ENCODE results near the gene C1S.
"Not testable (repeated sequence)": the region's sequence is repeated elsewhere in the genome, so short reads cannot be mapped to it uniquely, and the experiment has no call there.

The C1S gene

DNA sequence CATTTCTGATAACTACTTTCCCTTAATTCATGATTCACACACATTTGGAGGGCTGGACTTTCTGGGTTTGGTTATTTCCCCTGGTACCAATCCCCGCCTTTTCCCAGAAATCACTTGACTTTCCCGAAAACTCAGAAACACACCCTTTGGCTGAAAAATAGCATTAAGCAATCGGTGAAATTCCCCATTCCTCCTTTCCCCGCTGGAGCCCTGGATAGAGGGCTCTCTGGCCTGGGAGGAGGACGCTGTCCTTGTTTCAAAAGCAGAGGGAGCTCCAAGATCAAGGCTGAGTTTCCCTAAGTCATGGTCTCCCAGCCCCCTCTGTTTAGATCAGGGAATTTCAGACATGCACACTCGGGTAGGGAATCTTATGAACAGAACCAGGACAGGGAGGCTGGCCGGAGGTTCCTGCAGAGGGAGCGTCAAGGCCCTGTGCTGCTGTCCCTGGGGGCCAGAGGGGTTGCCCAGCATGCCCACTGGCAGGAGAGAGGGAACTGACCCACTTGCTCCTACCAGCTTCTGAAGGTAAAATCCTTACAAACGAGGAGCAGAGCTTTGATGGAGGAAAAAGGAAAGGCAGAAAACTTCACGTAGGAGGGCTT lies at the start of gene C1S:
TSS of gene C1S (plus strand) at position 366 of the 602 bp plus-strand sequence. CDS start 1,195 bp downstream, outside the sequence.
- DNase-seq, result no peak

DNA sequence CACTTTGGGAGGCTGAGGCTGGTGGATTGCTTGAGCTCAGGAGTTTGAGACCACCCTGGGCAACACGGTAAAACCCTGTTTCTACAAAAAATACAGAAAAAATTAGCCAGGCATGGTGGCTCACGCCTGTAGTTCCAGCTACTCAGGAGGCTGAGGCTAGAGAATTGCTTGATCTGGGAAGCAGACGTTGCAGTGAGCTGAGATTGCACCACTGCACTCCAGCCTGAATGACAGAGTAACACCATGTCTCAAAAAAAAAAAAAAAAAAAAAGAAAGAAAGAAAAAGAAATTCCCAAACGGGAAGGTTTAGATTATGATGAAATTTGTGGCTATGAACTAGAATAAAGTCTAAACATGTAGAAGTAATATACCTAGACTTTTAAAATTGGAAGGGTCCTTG lies 49.1 kb upstream of the C1S start:
- not testable (repeated sequence) for DNase-seq

DNA sequence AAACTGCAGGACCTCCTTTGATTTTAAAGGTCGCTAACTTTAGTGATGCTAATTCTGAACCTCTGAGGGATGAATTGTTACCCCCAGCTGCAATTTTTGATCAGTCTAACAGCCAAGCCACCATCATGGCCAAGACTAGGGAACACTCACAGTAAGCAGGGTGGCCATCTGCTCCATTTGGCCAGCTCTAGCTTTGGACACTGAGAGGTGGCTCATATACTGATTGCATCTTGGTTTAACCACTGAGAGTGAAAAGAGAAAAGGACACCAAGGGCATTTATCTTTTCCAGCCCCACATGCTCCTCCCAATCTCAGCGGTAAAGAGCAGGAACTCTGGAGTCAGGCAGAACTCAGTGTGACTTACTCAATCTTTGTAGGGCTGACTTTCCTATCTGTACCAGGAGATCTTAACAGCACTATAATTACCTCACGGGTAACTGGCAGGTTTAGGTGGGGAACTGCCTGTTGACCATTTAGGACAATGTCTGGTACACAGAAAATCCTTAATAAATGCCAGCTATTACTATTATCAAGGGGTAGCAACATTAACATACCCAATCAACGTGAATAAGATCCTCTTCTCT lies 48.4 kb upstream of the C1S start:
- DNase-seq, result no peak

DNA sequence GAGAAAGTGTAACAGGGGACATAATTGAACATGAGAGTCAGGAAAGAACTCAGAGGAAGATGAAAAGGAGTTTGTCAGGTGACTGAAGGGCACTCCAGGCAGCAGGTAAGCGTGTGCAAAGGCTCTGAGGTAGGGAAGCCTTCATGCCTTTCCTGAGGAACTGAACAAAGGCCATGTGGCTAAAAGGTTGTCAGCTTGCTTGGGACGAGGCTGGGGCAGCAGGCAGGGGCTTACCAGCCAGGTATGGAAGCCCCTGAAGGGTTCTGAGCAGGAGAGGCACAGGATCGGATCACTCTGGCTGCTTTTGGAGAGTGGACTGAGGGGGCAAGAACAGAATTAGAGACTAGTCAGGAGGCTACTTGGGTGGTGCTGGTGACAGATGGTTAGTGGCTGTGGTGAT lies 47.4 kb upstream of the C1S start:
- no peak for DNase-seq

DNA sequence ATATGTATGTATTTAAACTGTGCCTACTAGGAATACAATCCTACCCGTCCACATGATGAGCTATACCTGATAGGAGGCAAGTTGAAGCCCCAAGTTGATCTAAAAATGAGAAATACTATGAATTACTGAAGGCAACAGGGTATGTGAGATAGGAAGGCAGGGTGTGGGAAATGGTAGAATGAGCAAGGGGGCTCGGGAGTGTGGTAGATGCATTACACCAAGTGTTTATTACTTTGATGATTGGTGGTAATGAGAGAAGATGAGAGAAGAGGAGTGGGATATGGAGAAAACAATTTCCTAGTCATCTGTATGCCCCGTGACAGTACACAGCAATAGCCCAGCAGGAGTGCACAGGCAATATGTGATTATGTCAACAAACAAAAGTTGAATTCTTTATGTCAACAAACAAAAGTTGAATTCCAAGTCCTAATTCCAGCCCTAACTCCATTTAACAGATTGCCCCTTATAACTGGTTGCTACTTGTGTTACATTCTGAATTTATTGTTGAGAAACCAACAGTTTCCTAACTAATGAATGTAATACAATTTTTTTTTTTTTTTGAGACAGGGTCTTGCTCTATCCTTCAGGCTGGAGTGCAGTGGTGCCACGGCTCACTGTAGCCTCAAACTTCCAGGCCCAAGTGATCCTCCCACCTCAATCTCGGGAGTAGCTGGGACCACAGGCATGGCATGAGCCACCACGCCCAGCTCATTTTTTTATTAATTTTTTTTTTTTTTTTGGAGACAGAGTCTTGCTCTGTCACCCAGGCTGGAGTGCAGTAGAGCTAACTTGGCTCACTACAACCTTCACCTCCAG lies 44.8 kb upstream of the C1S start:
- no peak for DNase-seq

DNA sequence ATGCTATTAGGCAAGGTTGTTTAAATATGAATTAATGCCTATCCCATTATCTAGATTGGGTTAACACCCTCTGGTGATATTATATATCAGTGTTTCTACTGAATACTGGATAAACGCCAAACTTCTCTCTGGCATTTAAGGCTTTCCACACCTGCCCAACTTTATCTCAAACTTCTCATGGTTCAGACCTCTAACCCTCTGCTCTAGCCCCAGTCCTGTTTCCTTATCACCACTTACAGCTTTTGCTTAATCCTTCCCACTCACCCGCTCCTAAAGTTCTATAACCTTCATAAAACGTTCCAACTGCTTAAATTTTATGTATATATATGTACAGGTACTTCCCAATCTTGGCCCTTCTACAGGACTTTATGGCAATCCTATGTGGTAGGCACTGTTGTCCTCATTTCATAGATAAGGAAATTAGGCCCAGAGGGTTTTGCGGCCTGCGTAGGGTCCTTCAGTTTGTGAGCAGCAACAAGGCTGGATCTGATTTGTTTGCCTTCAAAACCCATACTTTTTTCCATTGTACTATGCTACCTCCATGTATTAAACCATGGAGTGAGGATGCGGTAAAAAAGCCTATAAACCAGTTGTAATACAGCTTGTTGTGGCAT lies 43.5 kb upstream of the C1S start:
- DNase-seq, result no peak

DNA sequence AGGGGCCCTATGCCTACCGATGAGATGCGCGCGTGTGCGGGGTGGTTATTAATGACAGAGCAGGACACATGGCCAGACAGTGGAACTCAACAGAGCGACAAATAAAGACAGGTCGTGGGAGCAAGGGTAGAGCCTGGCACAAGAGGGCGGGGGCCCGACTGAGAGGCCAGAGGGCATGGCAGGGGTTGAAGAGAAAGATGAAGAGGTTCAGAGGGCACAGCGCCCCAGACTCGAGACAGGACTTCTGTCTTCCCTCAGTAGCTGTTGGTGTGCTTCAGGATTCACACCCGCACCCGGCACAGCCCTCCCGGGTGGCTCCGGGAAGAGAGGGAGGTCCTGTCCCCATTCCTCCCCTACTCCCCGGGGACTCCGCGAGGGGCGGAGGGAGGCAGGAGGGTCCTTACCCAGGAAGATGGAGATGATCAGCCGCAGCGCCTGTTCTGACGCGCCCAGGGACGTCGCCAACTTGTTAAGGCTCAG lies 42.6 kb upstream of the C1S start:
- DNase-seq, result no peak

DNA sequence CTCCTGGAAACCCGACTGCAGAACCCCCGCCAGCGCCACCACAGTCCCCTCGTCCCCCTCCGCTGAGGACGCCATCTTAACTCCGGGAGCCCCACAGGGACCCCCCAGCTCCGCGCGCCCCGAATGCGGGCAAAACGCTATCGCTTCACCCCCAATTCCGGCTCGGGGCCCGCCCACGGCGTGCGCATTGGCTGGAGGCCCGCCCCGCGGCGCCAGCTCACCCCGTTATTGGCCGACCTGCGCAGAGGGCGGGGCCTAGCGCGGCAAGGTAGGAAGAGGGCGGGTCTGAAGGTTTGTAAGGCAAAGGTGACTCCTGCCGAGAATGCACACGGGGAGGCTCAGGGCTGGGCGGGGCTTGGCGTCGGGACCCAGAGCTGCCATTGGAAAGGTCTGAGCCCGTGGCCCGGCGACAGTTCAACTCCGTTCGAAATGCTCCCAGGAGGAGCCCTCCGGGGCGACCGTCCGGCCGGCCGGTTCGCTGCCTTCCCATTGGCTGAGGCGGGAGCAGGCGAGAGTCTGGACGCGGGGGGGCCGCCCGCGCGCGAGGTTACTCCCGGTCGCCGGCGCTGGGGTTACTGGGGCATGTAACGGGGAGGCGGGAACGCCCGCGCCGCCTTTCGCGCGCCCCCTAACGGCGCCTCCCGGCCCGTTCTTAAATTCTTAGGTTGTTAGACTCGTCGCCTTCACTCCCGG lies 42.0 kb upstream of the C1S start, which contains the start of gene LPCAT3:
TSS of gene LPCAT3 (minus strand) at position 127 of the 693 bp plus-strand sequence. CDS start at position 75, 52 bp downstream.
- peak; percentile 85 for DNase-seq

DNA sequence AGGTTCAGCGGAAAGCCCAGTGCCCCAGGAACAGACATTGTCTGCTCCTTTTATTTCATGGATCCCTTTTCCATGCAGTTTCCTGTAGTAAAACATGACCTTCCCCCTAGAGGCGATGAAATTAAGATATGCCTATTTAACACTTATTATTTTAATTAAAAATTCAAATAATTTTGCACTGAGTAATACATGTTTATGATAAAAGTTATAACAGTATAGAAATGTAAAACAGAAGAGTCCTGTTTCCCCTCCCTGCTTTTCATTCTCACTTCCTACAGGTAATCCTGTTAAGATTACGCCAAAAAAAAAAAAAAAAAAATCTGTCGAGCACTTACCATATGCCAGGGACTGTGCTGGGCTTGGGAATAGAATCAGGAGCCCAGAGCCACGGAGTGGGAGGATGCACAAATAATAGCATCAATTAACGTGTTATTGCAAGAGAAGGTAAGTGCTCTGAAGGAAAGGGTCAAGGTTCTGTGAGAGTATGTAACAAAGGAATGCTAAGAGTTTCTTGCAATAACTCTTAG lies 41.4 kb upstream of the C1S start:
- no peak for DNase-seq

DNA sequence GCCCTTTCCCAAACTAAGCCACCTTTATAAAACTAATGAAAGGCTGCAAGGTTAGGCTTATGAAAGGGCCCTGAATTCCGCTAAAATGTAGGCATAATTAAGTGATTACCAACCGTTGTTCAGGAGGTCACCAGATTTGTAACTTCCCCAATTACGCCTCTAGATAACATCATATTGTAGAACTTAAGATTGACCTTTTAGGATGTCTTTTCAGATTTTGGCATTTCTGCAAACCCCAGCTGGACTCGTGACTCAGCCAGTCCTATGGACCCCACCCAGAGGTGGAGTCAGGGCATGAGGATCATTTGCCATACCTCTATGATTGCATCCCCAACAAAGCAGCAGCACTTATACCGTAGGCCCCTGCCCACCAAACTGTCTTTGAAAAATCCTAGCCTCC lies 38.6 kb upstream of the C1S start:
- DNase-seq, result no peak

DNA sequence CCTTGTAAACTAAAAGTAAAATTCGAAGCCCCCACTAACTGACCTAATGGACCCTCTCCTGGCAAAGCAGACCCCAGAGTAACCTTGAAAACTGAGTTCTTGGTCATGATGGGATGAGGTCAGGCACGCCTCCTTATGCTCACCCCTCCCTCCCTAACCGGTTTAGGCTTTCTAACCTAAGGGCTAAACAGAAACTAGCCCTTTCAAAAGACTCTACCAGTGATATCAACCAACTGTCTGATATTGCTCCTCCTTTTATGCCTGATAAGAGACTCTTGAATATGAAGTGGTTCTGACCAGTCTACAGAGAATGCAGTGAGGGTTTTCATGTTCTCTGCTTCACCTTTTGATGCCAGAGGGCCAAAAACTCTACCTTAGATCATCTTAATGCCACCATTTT lies 37.4 kb upstream of the C1S start:
- no peak for DNase-seq

DNA sequence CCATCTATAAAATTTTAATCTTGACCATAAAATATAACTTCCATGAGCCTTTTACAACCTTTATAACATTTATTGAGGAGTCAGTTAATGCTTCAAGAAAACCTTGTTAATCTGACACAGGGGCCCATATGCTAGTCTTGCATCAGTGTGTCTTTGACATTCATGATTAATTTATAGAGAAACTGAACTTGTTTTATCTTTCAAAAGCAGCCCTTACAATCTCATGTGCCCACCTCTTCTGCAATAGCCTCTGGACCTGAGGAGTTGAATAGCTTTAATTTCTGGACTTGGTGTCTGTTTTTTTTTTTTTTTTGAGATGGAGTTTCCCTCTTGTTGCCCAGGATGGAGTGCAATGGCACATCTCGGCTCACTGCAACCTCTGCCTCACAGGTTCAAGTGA lies 33.7 kb upstream of the C1S start:
- DNase-seq, result no peak

DNA sequence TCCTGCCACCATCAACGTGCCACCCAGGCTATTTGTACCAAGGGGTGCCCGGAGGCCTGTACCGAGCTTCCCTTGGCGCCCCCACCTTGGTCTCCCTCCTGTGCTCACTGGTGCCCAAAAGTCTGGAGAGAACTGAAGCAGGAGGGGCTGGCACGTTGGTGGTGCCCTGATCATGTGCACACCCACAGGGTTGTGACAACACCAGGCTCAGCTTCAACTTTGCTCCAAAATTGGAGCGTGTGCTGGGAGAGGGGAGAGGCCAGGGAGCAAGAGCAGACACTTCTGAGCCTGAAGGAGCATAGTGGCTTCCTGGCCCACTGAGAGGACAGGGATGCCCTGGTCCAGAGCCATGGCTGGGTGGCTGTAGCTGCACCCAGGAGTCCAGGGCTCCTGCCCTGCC lies 29.2 kb upstream of the C1S start:
- DNase-seq, result no peak

DNA sequence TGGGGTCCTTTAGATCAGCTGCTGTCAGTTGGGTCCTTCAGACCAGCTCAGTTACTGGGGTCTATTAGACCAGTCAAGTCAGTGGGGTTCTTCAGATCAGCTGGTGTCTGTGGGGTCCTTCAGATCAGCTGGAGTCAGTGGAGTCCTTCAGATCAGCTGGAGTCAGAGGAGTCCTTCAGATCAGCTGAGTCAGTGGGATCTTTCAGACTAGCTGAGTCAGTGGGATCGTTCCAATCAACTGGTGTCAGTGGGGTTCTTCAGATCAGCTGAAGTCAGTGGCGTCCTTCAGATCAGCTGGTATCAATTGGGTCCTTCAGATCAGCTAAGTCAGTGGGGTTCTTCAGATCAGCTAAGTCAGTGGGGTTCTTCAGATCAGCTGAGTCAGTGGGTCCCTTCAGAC lies 27.5 kb upstream of the C1S start:
- no peak for DNase-seq

DNA sequence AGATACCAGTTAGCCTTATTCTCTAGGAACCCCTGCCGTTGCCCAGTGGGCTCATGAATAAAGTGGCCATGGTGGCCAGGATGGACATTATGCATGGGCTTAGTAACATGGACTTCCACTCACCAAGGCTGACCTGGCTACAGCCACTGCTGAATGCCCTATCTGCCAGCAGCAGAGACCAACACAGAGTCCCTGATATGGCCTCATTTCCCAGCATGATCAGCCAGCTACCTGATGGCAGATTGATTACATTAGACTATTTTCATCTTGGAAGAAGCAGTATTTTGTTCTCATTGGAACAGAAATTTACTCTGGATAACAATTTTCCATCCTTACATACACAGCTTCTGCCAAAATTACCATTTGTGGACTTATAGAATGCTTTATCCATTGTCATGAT lies 26.1 kb upstream of the C1S start:
- no peak for DNase-seq

DNA sequence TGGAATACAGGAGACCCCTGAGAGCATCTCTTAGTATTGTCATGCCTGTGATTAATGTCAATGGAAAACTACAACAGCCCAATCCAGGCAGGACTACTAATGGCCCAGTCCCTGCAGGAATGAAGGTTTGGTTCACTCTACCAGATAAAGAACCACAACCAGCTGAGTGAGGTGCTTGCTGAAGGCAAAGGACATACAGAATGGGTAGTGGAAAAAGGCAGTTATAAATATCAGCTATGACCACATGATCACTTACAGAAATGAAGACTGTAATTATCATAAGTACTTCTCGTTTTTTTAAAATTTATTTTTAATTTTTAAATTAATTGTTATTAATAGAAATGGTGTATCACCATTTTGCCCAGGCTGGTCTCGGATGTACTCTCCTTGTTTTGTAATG lies 25.1 kb upstream of the C1S start:
- no peak for DNase-seq

DNA sequence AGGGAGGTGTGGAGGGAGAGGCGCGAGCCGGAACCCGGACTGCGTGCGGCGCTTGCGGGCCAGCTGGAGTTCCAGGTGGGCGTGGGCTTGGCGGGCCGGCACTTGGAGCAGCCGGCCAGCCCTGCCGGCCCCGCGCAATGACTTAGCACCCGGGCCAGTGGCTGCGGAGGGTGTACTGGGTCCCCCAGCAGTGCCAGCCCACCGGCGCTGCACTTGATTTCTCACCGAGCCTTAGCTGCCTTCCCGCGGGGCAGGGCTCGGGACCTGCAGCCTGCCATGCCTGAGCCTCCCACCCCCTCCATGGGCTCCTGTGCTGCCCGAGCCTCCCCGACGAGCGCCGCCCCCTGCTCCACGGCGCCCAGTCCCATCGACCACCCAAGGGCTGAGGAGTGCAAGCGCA lies 23.1 kb upstream of the C1S start:
- DNase-seq, result not testable (repeated sequence)

DNA sequence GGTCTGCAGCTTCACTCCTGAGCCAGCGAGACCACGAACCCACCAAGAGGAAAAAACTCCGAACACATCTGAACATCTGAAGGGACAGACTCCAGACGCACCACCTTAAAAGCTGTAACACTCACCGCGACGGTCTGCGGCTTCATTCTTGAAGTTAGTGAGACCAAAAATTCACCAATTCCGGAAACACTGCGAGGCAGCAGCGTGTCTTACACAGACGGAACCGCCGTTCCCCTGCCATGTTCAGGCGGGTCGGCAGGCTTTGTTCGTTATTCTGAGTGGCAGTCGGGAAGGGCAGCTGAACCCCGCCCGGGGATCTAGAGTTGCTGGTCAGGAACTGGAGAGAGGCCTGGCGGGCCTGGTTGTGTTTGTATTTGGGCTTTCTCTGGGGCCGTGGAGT lies 21.9 kb upstream of the C1S start:
- DNase-seq, result no peak

DNA sequence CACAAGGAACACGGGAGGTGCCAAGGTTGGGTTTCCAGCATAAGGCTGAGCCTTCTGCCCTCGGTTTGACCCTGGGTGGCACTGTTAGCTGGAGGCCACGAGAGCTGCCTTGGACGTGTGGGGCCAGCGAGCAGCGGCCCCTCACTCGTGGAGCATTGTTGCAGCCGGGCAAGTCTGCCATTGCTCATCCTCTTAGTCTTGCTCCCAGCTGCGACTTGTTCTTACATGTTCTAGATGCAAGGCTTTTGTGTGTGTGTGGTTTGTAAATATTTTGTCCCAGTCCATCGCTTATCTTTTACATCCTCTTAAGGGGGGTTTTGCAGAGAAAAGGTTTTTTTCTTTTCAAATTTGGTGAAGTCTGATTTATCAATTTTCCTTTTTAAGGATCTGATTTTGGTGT lies 21.1 kb upstream of the C1S start:
- DNase-seq, result no peak

DNA sequence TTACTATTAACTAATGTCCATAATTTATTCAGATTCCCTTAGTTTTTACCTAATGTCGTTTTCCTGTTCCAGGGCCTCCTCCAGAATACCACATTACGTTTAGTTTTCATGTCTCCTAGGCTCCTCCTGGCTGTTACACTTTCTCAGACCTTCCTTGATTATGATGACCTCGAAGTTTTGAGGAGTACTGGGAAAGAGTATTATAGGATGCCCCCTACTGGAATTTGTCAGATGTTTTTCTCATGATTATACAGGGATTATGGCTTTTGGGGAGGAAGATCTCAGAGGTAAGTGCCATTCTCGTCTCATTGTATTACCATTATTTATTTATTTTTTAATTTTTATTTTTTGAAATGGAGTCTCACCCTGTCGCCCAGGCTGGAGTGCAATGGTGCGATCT lies 17.7 kb upstream of the C1S start:
- no peak for DNase-seq

DNA sequence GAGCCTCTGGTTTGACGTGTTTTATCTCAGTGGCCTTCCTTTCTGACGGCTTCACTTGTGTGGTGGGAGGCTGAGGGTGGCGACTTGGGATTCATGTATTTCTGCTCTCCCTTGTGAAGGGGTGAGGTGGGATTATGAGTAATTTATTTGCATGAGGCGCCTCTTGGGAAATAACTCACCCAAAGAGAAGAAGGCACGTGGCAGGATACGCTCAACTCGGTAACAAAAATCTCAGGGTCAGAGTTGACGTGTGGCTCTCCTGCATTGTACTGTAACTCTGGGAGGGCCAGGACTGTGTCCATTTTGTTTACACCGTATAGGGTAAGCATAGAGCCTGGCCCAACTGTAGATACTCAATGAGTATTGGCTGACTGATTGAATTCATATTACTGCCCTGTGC lies 14.6 kb upstream of the C1S start:
- no peak for DNase-seq

DNA sequence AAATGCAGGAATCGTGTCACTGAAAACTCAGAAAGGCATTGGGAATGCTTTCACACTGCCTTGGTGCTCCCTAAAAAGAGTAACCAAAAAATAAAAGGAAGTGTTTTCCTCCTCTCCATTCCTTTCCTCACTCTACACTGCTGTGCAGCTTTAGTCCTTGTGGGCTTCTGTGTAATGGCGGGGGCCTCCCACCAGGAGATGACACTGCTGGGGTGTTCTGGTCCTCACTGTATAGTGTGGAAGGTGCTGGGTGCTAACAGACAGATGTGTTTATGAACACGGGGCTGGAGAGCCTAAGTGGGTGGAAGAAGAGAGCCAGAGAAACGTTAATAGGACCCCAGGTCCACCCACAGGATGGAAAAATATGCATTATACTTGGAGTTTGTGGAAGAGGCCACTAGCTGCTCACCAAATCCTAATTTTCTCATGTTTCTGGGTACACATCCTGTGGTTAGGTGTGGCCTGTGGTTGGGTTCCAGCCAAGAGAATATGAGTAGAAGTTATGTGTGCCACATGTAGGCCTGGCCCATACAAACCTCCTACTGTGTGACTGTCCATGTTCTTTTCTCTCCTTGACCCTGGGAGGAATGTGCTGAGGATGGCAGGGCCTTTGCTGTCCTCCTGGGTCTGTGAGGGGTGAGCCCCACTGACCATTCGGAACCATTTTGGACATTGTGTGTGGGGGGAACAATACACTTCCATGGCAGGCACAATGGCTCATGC lies 14.0 kb upstream of the C1S start:
- DNase-seq, result no peak
